Naive thymus-derived CD8-positive, alpha-beta T cell (primary cell): ENCODE results near the gene UBA1. TPM values are rescaled to one million over a fixed set of nuclear protein-coding genes. Genes with fewer than 3 reads are reported as not detected.

ENCODE experiments used
- ATAC-seq, 2 donors: fragments of 150-1000 bp; cut with Tn5 transposase in 1 of 2; sonication (Bioruptor Pico), chemical (Tn5 transposase) in 1 of 2; 1 replicate in 1 of 2; 2 replicates in 1 of 2; pipeline ENCODE4 v1.10.0; 2021; ENCODE audit warnings: mild to moderate bottlenecking in 2 of 2, moderate library complexity in 2 of 2
- POLR2A ChIA-PET: fragments of 350-600 bp; sonication (Branson Sonifier 250); formaldehyde crosslinking; loops from one replicate; lab custom pipeline; 2021; ENCODE audit warnings: antibody characterized with exemption; lab: Charles Lee
- DNase-seq, 10 donors: peaks; one replicate each; pipeline versions ENCODE4 v3.0.0 to v3.0.0-alpha.2; 2020 to 2022
- H3K27ac Mint-ChIP-seq, 10 donors: one replicate each; pipeline ENCODE4 v1.8.0; 2020 to 2022; ENCODE audit warnings: mild to moderate bottlenecking in 10 of 10, mixed read lengths in 10 of 10, moderate library complexity in 4 of 10, inconsistent platforms in 1 of 10
- H3K27me3 Mint-ChIP-seq, 5 donors: one replicate each; pipeline ENCODE4 v1.8.0; 2021 to 2022; ENCODE audit warnings: mixed read lengths in 5 of 5
- H3K36me3 Mint-ChIP-seq, 3 donors: one replicate each; pipeline ENCODE4 v1.8.0; 2020 to 2022; ENCODE audit warnings: mixed read lengths in 3 of 3, mild to moderate bottlenecking in 2 of 3, inconsistent platforms in 1 of 3
- H3K4me1 Mint-ChIP-seq, 4 donors: one replicate each; pipeline ENCODE4 v1.8.0; 2021 to 2022; ENCODE audit warnings: mixed read lengths in 4 of 4
- H3K4me3 Mint-ChIP-seq, 10 donors: one replicate each; pipeline ENCODE4 v1.8.0; 2020 to 2022; ENCODE audit warnings: mild to moderate bottlenecking in 10 of 10, mixed read lengths in 10 of 10, moderate library complexity in 6 of 10, inconsistent platforms in 1 of 10
- H3K9me3 Mint-ChIP-seq, 9 donors: one replicate each; pipeline ENCODE4 v1.8.0; 2020 to 2022; ENCODE audit warnings: mixed read lengths in 9 of 9, mild to moderate bottlenecking in 3 of 9, inconsistent platforms in 1 of 9, moderate library complexity in 1 of 9
- polyA plus RNA-seq, 3 donors: library from polyadenylated mRNA; unstranded; fragments of 300-500 nt; fragmentation: Illumina TruSeq; gene quantifications; one replicate each; pipeline ENCODE4 v1.2.3, GENCODE V29; 2021
- total RNA-seq, 8 experiments: library from RNA in 2 of 8; stranded (reverse) in 2 of 8; gene quantifications; one replicate each; pipeline ENCODE4 v1.2.3 and lab custom pipeline; 2021 to 2026

The UBA1 gene
- total and polyA plus RNA-seq, 5 experiments from 2014 or later, result 122 to 176 (median 156) TPM

DNA sequence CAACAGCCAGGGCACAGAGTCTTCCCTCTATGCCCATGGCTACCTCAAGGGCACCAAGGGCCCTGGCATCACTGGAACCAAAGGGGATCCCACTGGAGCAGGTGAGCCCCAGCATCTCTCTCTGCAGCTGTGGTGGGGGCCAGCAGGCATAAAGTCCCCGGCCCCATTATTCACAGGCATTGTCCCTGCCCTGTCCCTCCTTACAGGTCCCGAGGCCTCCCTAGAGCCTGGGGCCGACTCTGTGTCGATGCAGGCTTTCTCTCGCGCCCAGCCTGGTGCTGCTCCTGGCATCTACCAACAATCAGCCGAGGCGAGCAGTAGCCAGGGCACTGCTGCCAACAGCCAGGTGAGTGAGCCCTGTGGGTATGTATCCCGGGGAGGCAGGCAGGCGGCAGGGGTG, 12.3 kb upstream of the UBA1 start:
- Mint-ChIP-seq H3K4me3 (peak overlapping the region in 1 of 10 donors; percentile 29), H3K4me1 (peaks cover 0 to 7% (median 3%) of the 10 kb centered on the region in 4 donors), H3K27me3 (no peaks in the 10 kb centered on the region), H3K9me3 (no peaks in the 10 kb centered on the region), H3K36me3 (peaks cover 0 to 51% (median 0%) of the 10 kb centered on the region in 3 donors), H3K27ac (peak overlapping the region in 1 of 10 donors; percentile 24)
- POLR2A ChIA-PET, result no interaction called here
- DNase-seq (no peak), ATAC-seq (no peak)

DNA sequence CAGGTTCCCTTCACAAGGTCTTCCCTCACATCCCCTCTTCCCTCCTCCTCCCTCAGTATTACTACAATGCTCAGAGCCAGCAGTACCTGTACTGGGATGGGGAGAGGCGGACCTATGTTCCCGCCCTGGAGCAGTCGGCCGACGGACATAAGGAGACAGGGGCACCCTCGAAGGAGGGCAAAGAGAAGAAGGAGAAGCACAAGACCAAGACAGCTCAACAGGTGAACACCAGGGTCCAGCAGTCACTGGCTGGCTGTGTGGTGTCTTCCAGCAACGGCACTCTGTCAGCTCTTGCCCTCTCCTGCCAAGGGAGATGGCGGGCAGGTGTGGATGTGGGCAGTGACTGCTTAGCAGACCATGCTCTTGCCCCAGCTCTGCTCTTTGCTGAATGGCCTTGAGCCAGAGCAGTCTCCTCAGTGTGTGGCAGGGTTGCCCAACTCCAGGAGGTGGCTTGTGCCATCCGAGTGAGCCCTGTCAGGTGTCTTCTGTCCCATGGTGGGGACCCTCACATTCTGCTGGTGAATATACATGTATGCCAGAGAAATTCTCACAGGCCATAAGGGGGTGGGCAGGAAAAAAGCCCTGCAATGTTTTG, 11.4 kb upstream of the UBA1 start:
- no peak for ATAC-seq
- POLR2A ChIA-PET, result no interaction called here
- H3K36me3 Mint-ChIP-seq, result peaks cover 0 to 51% (median 0%) of the 10 kb centered on the region in 3 donors

DNA sequence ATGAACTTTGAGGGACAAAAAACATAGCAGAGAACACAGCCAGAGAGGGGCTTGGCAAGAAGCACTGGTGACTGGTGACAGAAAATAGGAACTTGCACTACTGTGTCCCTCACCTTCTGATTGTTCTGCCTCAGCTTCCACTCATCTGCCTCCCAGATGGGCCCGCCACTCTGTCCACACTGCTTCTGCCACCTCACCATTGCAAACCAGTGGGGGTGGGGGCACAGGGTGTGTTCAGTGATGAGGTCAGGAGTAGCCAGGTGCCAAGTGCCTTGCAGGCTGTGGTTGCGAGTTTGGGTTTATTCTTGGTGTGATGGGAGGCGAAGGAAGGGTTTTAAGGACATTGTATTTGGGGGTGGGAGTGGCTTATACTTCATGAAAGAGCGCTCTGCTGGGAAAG, 9.1 kb upstream of the UBA1 start:
- H3K4me1 Mint-ChIP-seq, result peaks cover 0 to 2% (median under 1%) of the 10 kb centered on the region in 4 donors
- ATAC-seq (no peak), DNase-seq (no peak)
- no peaks in the 10 kb centered on the region for H3K27me3 Mint-ChIP-seq
- POLR2A ChIA-PET, result no interaction called here
- H3K9me3 Mint-ChIP-seq, result no peaks in the 10 kb centered on the region
- H3K36me3 Mint-ChIP-seq, result peaks cover 0 to 38% (median 0%) of the 10 kb centered on the region in 3 donors
- no peak overlapping the region for H3K27ac Mint-ChIP-seq
- no peak overlapping the region for H3K4me3 Mint-ChIP-seq

More for the DNA sequence above, 11.4 kb upstream of the UBA1 start:
- no peak for DNase-seq
- no peaks in the 10 kb centered on the region for H3K9me3 Mint-ChIP-seq
- H3K27ac Mint-ChIP-seq, result peak overlapping the region in 1 of 10 donors; percentile 47
- H3K4me1 Mint-ChIP-seq, result peaks cover 0 to 4% (median 0%) of the 10 kb centered on the region in 4 donors
- no peaks in the 10 kb centered on the region for H3K27me3 Mint-ChIP-seq
- no peak overlapping the region for H3K4me3 Mint-ChIP-seq

DNA sequence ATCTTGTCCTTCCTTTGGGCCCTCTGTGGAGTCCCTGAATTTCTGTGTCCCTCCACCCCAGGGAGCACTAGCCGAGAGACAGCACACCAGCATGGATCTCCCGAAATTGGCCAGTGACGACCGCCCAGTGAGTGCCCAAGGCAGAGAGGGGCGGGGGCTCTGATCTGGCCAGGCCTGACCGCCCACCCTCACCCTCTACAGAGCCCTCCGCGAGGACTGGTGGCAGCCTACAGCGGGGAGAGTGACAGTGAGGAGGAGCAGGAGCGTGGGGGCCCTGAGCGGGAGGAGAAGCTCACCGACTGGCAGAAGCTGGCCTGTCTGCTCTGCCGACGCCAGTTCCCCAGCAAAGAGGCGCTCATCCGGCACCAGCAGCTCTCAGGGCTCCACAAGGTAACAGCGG, 8.4 kb upstream of the UBA1 start:
- no peak for ATAC-seq
- Mint-ChIP-seq H3K27me3 (no peaks in the 10 kb centered on the region), H3K36me3 (peaks cover 0 to 38% (median 0%) of the 10 kb centered on the region in 3 donors), H3K9me3 (no peaks in the 10 kb centered on the region), H3K27ac (no peak overlapping the region), H3K4me1 (peaks cover under 1 to 2% (median under 1%) of the 10 kb centered on the region in 4 donors), H3K4me3 (no peak overlapping the region)
- DNase-seq, result no peak
- POLR2A ChIA-PET, result no interaction called here

DNA sequence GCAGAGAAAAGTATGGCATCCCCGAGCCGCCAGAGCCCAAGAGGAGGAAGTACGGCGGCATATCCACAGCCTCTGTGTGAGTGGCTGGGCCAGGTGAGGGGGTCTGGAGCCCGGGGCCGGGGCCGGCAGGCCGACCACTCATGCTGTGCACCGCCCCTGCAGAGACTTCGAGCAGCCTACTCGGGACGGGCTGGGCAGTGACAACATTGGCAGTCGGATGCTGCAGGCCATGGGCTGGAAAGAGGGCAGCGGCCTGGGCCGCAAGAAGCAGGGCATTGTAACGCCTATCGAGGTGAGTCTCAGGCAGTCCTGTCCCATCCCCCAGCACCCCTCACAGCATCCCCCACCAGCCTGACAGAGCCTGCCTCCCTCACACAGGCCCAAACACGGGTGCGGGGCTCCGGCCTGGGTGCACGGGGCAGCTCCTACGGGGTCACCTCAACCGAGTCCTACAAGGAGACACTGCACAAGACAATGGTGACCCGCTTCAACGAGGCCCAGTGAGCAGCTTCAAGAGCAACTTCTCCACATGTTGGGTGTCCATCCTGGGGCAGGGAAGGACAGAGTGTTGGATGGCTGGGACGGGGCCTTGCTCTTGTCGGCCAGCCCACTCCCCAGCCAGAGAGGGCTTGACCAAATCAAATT, 7.4 kb upstream of the UBA1 start:
- POLR2A ChIA-PET, result no interaction called here
- ATAC-seq, result no peak
- Mint-ChIP-seq H3K4me1 (peaks cover 4 to 9% (median 8%) of the 10 kb centered on the region in 4 donors), H3K27me3 (no peaks in the 10 kb centered on the region), H3K36me3 (peaks cover 0 to 32% (median 0%) of the 10 kb centered on the region in 3 donors), H3K9me3 (no peaks in the 10 kb centered on the region), H3K4me3 (no peak overlapping the region), H3K27ac (peak overlapping the region in 1 of 10 donors; percentile 77)
- DNase-seq, result no peak

DNA sequence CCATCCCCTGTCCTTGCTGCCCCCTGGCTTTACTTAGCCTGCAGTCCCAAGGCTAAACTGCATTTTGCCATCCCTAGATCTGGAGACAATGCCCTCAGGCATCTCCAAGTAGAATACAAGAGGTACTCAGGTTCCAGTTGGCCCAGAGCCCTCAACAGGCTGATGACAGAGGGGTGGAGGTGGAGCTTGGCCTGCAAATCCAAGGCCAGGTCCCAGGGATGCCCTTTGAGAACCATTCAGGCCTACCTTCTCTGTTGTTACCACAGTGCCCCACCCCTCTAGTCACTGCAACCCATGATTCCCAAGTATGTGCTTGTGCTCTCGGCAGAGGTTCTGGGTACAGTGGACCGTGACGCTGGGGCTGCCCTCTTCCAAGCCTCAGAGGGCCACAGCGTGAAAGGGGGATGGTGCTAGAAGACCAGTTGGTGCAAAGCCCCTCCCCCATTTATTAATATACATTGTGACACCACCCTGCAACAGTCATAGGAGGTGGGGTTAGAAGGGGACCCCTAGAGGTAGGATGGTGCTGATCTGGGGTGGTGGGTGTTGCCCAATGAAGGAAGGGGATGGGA, 6.4 kb upstream of the UBA1 start:
- H3K27ac Mint-ChIP-seq, result peak overlapping the region in 3 of 10 donors; percentile 1 to 73 (median 67)
- H3K27me3 Mint-ChIP-seq, result no peaks in the 10 kb centered on the region
- H3K4me3 Mint-ChIP-seq, result no peak overlapping the region
- ATAC-seq (no peak), DNase-seq (no peak)
- H3K36me3 Mint-ChIP-seq, result peaks cover 0 to 26% (median 0%) of the 10 kb centered on the region in 3 donors
- POLR2A ChIA-PET, result no interaction called here
- no peaks in the 10 kb centered on the region for H3K9me3 Mint-ChIP-seq
- peaks cover 6 to 16% (median 9%) of the 10 kb centered on the region in 4 donors for H3K4me1 Mint-ChIP-seq

DNA sequence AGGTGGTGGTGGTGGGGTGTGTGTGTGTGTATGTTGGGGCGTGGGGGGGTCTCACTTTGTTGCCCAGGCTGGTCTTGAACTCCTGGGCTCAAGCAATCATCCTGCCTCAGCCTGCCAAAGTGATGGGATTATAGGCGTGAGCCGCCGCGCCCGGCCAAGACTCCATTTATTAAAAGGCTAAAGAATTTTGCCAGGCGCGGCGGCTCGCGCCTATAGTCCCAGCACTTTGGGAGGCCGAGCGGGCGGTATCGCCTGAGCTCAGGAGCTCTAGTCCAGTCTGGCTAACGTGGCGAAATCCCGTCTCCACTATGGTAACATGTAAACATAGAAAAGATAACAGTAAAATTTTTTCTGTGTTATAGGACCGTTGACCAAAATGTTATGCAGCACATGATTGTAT, 3.7 kb upstream of the UBA1 start:
- H3K27me3 Mint-ChIP-seq, result no peaks in the 10 kb centered on the region
- POLR2A ChIA-PET, result interaction anchor here (0.6 to 1.8 kb wide), 3 partner anchors 12 to 43 kb away, joined by 4 to 19 read pairs (median 6); partner anchors contain the start of gene USP11
- DNase-seq (no peak), ATAC-seq (no peak)
- peak overlapping the region in 3 of 10 donors; percentile 27 to 43 (median 39) for H3K27ac Mint-ChIP-seq
- peaks cover 0 to 17% (median 0%) of the 10 kb centered on the region in 3 donors for H3K36me3 Mint-ChIP-seq
- no peak overlapping the region for H3K4me3 Mint-ChIP-seq
- no peaks in the 10 kb centered on the region for H3K9me3 Mint-ChIP-seq
- H3K4me1 Mint-ChIP-seq, result peaks cover 15 to 36% (median 22%) of the 10 kb centered on the region in 4 donors

DNA sequence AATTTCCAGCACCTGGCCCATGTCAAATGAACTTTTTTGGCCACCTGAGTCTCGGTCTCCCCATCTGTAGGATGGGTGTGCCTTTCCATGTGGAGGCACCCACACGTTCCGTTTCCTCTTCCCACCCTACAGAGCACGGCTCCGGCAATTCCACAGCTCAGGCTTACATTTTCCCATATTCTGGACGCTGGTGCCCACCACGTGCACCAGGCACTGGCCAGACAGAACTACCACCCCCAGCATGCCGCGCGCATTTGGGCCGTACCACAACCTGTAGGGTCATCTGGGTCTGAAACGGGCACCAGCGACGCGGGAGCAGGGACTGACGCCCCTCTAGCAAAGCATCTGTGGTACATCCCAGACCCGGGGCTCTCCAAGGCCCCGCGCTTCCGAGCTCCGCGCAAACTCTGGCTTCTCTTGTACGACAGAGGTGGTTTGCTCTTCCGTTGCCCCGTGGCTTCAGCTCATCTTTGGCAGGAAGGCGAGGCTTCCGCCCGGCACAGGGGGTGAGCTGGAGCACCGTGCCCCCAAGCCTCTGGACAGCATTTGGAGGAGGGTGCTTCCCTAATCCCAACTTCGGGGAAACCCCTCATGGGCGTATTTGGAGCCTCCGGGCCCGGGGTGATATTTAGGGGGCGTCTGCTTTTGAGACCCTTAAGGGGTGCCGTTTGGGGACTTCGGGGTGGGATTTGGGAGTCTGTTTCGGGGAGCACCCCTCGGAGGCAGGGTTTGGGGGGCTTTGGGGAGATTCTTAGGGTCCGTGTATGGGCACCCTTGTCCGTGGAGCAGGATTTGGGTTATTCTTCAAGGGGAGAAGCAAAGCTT, 3.0 kb upstream of the UBA1 start:
- no peaks in the 10 kb centered on the region for H3K27me3 Mint-ChIP-seq
- H3K4me1 Mint-ChIP-seq, result peaks cover 16 to 44% (median 28%) of the 10 kb centered on the region in 4 donors
- no peaks in the 10 kb centered on the region for H3K9me3 Mint-ChIP-seq
- DNase-seq (peak; percentile 52 to 92 (median 77)), ATAC-seq (peak; percentile 78 to 84)
- H3K27ac Mint-ChIP-seq, result peak overlapping the region; percentile 79 to 97 (median 94)
- peaks cover 0 to 13% (median 0%) of the 10 kb centered on the region in 3 donors for H3K36me3 Mint-ChIP-seq
- H3K4me3 Mint-ChIP-seq, result peak overlapping the region; percentile 88 to 95 (median 92)
- POLR2A ChIA-PET, result interaction anchor here (0.6 to 2.1 kb wide), 10 partner anchors 11 to 365 kb away, joined by 3 to 21 read pairs (median 5); partner anchors contain the start of genes NDUFB11, RBM10 and USP11

DNA sequence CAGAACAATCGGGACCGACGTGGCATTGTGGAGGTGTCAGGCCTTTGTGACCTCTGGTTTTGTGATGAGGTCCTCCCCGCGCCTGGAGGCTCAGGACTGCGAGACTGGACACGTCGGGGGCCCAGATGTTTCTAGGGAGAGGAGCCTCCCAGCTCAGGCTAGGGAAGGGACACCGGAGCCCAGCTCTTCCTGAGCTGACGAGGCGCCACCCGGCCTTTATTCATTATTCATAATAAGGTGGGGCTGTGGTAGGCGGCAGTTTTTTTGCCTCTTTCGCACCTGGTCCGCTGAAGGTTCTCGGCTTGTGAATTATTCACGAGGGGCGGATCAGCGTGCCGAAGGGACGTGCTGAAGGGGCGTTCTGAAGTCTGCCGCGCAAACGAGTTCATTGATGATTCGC, 2.3 kb upstream of the UBA1 start:
- peak overlapping the region; percentile 79 to 97 (median 94) for H3K27ac Mint-ChIP-seq
- peaks cover 23 to 51% (median 34%) of the 10 kb centered on the region in 4 donors for H3K4me1 Mint-ChIP-seq
- peak overlapping the region; percentile 88 to 95 (median 92) for H3K4me3 Mint-ChIP-seq
- H3K36me3 Mint-ChIP-seq, result peaks cover 0 to 9% (median 0%) of the 10 kb centered on the region in 3 donors
- no peaks in the 10 kb centered on the region for H3K9me3 Mint-ChIP-seq
- no peaks in the 10 kb centered on the region for H3K27me3 Mint-ChIP-seq
- ATAC-seq (peak in 1 of 2 donors; percentile 15), DNase-seq (peak; percentile 12 to 71 (median 35))
- POLR2A ChIA-PET, result interaction anchor here (0.8 to 2.1 kb wide), 7 partner anchors 10 to 332 kb away, joined by 3 to 21 read pairs (median 7); partner anchors contain the start of genes NDUFB11, RBM10 and USP11

DNA sequence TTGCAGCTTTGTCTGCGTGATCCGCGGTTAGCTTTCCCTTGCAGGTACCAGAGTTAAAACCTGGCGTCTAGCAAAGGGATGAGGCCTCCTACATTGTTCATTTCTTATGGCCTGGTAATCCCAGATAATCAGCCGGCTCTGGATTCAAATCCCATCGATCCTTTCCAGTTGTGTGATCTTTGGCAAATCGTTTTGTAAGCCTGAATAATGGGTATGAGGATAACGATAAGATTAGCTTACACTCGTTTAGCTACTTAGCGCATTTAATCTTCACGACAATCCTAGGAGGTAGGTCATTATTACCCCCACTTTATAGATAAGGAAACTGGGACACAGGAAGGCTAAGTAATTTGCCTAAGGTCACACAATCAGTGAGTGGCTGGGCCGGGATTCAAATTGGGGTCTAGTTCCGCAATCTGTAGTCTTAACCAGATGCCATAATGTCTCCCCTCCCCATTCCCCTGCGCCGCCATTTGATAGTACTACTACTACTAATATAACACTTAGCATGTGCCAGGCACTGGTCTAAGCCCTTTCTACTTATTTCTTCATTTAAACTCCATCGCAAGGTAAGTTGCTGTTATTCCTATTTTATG, 1.7 kb upstream of the UBA1 start:
- H3K27ac Mint-ChIP-seq, result peak overlapping the region in 6 of 10 donors; percentile 79 to 97 (median 94)
- peaks cover 0 to 5% (median 0%) of the 10 kb centered on the region in 3 donors for H3K36me3 Mint-ChIP-seq
- ATAC-seq (no peak), DNase-seq (no peak)
- no peaks in the 10 kb centered on the region for H3K27me3 Mint-ChIP-seq
- H3K4me1 Mint-ChIP-seq, result peaks cover 23 to 56% (median 39%) of the 10 kb centered on the region in 4 donors
- H3K4me3 Mint-ChIP-seq, result peak overlapping the region; percentile 88 to 95 (median 92)
- no peaks in the 10 kb centered on the region for H3K9me3 Mint-ChIP-seq
- POLR2A ChIA-PET, result interaction anchor here (1.1 to 2.1 kb wide), 4 partner anchors 26 to 332 kb away, joined by 4 to 21 read pairs (median 12); partner anchors contain the start of genes NDUFB11 and RBM10

DNA sequence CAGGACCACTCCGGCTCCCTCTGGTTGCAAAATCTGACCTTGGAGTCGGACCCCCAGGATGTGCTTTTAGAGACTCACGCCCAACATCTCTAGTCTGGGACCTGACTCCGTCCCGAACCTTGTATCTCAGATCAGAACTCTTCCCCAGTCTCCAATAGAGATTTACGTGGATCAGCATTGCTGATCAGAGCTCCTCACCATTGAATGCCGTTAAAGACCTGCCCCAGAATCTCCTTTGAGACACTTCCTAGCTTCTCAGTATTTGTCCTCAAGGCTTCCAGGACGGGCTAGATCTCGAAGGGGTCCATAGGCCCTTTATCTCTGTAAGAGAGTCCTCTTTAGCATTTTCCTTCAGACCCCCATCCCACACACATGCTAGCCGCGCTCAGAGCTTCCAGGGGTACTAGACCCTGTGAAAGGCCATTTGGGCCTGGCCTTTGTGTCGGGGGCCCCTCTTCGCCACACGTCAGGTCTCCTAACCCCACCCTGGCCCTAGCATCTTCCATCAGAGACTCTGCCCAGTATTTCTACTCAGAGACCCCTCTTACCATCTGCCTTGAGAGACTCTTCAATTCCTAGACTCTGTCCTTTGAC, 662 bp downstream of the UBA1 start:
- Mint-ChIP-seq H3K27me3 (no peaks in the 10 kb centered on the region), H3K9me3 (no peaks in the 10 kb centered on the region), H3K27ac (peak overlapping the region; percentile 78 to 100 (median 100)), H3K4me3 (peak overlapping the region; percentile 92 to 100 (median 98)), H3K4me1 (peaks cover 28 to 63% (median 54%) of the 10 kb centered on the region in 4 donors), H3K36me3 (peaks cover 0 to 12% (median 0%) of the 10 kb centered on the region in 3 donors)
- peak in 1 of 2 donors; percentile 0 for ATAC-seq
- POLR2A ChIA-PET, result interaction anchor here (0.9 to 2.9 kb wide), 4 partner anchors 24 to 190 kb away, joined by 3 to 11 read pairs (median 4); partner anchors contain the start of genes RBM10 and USP11
- DNase-seq, result no peak
